Suppressor macrophage treated with lipopolysaccharide for 1 hour (primary cell): Measurements from ENCODE around the gene LMOD1.
"Not testable (repeated sequence)": the region's sequence is repeated elsewhere in the genome, so short reads cannot be mapped to it uniquely, and the experiment has no call there.

Source experiments
- DNase-seq, 3 donors: peaks; one replicate each; pipeline ENCODE4 v3.0.0-alpha.2; 2020 to 2022

The LMOD1 gene

DNA sequence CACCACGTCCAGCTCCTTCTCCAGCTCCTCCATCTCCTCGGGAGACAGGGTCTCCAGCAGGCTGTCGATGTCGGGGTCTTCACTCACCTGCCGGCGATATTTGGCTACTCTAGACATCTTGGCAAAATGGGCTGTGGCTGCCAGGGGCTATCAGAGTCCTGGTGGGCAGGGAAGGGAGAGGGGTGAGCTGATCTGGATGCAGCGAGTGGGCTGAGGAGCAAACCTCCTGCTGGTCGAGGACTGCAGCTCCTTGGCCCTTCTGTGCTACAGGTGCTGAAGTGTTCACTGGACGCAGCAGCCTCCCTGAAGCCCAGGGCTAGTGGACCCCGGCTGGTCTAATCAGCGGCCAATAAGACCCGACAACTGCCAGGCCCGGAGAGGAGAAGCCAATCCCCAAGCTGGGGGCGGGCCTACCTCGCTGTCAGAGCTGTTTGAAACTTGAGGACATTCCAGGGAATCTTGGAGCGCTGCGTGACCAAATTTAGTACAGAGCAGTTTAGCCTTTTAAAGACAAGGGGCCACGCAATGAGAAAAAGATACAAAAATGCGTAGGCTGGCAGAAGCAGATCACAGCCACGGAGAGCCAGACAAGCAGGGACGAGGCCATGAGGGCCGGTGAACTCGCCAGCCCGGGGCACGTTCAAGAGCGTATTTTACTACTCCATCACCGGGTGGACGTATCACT, at the start of gene LMOD1:
LMOD1 (minus strand) TSS at position 325 of the 685 bp plus-strand sequence; CDS start at position 117, 208 bp downstream.
- peak; percentile 52 to 55 (median 52) for DNase-seq

DNA sequence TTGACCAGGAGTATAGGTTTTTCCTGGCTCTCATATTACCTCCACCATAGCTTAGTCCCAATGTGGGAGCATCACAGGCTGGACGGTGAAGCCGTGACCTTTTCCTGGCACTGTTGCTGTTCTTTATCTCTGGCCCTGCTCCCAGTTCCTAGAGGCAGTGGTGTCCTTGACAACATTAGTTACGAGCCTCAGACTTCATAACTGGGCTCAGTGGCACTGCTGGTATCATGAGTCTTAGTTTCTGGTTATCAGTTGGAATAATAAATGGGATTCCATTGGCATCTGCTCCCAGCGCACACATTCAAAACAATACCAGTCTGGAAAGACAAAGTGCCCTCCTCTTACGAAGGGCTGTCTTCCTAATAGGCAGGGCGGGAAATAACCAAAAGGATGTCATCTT, 44.1 kb upstream of the LMOD1 start:
- DNase-seq: no peak

DNA sequence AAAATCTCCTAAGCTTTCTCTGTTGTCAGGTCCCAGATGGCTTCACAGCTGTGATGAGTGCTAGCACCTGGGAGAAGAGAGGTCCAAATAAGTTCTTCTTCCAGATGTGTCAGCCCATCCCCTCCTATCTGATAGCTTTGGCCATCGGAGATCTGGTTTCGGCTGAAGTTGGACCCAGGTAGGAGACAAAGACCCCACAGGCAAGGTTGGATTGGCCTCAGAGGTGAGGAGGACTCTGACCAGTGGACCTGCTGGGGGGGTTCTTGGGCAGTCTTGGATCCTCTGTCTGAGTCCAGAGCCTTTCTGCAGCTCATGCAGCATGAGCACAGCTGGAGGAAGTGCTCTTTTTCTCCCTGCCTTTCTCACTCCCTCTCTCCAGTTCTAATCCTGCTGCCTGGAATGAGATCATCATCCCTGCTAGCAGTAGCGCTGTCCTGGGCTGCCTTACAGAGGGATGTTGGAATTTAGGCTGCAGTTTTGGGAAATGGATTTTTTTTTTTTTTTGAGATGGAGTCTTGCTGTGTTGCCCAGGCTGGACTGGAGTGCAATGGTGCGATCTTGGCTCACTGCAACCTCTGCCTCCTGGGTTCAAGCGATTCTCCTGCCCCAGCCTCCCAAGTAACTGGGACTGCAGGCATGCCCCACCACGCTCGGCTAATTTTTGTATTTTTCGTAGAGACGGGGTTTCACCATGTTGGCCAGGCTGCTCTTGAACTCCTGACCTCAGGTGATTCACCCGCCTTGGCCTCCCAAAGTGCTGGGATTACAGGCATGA, 43.2 kb upstream of the LMOD1 start:
- no peak for DNase-seq

- no peak for DNase-seq
Measured at GRCh38 chr1:201988601-201989000, 42.3 kb upstream of the LMOD1 start.

- no peak for DNase-seq
Measured at GRCh38 chr1:201985355-201985754, 39.0 kb upstream of the LMOD1 start.

GRCh38 chr1:201984446-201984845, 38.1 kb upstream of the LMOD1 start:
- no peak for DNase-seq

DNA sequence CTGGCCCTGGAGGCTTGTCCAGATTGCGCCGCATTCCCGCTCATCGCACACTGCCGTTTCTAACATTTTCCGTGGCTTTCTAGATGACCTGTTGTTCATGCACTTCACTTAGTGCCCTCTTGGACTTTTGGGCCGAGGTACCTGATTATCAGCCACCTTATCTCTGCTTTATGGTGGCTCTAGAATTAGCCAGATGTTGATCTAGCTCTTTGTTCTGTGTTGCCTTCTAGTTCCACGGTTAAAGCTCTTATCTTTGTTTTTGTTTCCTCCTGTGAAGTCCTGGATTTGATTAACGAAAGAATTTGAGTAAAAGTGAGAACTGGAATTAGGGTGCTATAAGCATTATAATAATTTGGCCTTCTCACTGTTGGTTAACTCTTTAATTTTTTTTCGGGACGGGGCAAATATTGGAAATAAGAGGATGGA, 37.0 kb upstream of the LMOD1 start:
- DNase-seq: no peak

- DNase-seq: peak; percentile 83 to 90 (median 86)
Measured at GRCh38 chr1:201982623-201983379, 36.5 kb upstream of the LMOD1 start, which contains the start of gene RNPEP. TSS of gene RNPEP (plus strand) at chr1:201982648. CDS start at chr1:201982667, 19 bp downstream.

DNA sequence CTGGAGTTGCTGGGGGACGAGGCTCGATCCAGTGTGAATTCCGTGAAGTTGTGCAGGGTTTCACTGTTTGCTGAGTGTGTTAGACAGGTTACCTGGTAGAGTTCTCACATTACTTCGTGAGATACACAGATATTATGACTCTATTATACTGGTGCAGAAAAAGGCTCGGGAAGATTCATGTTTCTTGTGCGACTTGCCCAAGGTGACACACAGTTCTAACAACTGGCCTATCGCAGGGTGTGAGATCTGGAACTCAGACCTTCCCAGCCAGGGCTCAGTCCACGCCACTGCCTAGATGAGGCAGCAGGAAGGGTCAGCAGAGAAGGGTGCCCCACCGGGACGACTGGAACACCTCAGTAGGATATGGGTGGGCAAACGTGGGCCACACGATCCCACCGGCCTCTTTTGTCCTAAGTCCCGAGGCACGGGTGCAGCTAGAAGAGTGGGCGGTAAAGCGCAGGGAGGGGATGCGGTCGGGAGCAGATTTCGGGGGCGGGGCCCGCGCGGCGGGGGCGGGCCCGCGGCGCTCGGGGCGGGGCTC, 35.8 kb upstream of the LMOD1 start:
- DNase-seq: peak; percentile 79 to 94 (median 87)

GRCh38 chr1:201970334-201971159, 24.2 kb upstream of the LMOD1 start:
- DNase-seq: peak in 1 of 3 donors; percentile 13

GRCh38 chr1:201968202-201968925, 22.0 kb upstream of the LMOD1 start:
- peak in 1 of 3 donors; percentile 8 for DNase-seq

- no peak for DNase-seq
Measured at GRCh38 chr1:201966171-201966570, 19.8 kb upstream of the LMOD1 start.

DNA sequence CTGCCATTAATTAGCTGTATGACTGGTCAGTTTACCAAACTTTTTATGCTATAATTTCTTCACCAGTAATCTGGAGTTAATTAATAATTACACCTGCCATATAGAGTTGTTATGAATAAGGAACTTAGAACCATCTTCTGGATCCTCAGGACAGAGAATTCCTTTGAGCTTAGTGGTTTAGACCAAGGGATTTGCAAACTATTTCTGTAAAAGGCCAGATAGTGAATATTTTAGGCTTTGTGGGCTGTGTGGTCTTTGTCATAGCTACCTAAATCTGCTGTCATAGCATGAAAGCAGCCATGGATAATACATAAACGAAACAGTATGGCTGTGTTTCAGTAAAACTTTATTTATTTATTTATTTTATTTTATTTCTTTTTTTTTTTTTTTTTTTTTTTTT, 17.9 kb upstream of the LMOD1 start:
- DNase-seq: no peak

GRCh38 chr1:201962382-201962781, 16.0 kb upstream of the LMOD1 start:
- DNase-seq: not testable (repeated sequence)

DNA sequence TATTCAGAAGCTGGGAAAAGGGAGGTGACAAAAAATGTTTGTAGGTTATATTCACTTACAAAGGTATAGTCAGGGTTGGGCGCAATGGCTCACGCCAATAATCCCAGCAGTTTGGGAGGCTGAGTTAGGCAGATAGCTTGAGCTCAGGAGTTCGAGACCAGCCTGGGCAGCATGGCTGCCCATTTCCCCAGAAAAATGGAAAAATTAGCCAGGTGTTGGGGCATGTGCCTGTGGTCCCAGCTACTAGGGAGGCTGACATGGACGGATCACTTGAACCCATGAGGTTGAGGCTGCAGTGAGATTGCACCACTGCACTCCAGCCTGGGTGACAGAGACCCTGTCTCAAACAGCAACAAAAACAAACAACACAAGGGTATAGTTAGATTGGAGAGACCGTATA, 12.0 kb upstream of the LMOD1 start:
- no peak for DNase-seq

DNA sequence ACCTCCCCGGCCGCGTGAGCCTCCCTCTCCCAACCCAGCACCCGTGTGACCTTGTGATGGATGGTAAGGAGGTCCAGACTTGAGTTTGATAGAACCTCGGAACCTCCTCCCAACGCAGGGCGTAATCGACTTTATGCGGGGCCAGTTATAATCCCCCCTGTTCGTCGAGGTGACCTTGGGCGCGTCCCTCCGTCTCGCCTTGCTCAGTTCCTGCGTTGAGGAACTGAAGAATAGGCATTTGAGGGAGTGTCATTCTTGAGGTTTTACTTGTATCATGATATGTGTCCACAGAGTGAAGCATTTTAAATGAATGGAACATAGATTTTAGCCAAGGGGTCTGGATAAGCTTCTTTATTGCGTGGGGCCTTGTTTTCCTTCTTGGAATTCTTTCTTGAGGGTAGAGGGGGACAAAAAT, 9.4 kb upstream of the LMOD1 start:
- no peak for DNase-seq

DNA sequence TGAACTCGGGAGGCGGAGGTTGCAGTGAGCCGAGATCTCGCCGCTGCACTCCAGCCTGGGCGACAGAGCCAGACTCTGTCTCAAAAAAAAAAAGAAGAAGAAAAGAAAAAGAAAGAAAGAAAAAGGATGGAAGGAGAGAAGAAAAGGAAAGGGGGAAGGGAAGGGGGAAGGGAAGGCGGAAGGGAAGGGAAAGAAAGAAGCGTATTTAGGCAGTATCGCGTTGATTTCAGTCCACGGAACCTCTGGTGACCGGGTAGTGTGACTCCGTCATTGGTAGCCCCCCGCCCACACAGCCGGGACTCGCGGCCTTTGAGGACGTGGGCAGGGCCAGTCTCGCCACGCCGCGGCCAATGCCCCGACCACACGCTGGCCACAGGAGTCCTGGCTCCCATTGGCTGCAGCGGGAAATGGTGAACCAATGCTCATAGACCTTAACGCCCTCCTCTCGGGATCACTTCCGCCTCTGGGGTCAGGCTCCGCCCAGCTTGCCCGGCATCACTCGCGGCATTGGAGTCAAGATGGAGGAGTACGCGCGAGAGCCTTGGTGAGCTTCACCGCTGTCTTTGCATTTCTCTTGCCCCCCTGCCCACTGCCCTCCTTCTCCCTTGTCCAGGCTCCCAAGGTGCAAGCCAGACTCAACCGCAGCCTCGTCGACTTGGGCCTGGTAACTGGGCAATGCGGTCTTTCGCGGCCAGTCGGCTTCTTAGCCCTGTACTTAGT, 8.8 kb upstream of the LMOD1 start, which contains the start of gene TIMM17A:
TIMM17A (plus strand) TSS at position 495 of the 720 bp plus-strand sequence; CDS start at position 519, 24 bp downstream.
- DNase-seq: peak; percentile 100

DNA sequence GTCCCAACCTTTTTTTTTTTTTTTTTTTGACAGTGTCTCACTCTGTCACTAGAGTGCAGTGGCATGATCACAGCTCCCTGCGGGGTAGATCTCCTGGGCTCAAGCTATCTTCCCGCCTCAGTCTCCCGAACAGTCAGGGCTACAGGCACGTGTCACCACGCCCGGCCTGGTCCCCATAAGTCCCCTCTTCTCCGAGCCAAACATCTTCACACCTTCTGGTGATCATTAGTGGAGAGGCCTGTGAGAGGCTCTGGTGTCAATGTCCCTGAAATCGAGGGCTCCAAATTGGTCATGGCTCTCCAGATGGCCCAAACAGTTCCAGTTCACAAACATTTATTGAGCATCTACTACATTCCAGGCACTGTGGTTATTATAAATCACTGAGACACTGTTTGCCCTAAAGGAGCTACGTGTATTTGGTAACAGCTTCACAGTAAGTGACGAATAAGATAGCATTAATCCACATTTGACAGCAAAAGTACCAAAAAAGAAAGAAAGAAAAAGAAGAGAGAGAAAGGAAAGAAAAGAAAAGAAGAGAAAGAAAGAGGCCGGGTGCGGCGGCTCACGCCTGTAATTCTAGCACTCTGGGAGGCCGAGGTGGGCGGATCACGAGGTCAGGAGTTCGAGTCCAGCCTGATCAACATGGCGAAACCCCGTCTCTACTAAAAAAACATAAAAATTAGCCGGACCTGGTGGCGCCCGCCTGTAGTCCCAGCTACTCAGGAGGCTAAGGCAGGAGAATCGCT, 8.1 kb upstream of the LMOD1 start:
- DNase-seq: peak in 1 of 3 donors; percentile 28

DNA sequence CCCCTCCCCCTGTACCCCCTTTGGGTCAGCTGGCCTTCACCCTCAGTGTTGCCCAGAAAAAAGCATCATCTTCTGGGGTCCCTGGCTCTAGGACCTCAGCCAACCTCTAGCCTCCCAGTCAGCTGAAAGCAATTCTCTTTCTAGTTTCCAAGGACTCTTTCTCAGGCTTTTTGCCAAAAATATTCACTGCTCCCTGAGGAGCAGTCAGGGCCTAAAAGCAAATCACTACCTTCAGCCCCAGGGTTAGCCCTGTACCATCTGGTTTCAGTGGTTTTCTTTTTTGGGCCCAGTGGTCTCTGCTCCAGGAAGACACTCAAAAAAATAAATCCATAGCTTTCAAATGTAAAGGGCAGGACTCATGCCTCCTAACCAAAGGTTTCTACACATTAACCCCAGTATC, 3.1 kb upstream of the LMOD1 start:
- no peak for DNase-seq

DNA sequence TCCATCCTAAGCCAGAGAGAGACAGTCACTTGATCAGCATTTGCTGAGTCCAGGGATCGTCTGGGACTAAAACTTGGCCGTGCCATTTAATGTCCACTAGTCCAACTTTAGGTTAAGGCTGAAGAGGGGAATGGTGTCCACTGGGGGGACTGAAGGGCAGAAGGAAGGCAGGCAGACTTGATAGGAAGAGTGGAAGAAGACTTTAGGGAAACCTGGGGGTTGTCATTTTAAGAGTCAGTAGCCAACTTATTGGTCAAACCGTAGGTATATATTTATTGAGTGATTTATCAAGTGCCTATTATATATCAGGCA, 1.3 kb upstream of the LMOD1 start:
- no peak for DNase-seq
